ENCODE data around the gene PER2. TPM values are rescaled to one million over a fixed set of nuclear protein-coding genes. Genes with fewer than 3 reads are reported as not detected.
A peak's percentile ranks its signal among the peaks of the same experiment; 100 is the strongest.

Gene PER2
- polyA plus RNA-seq, 1 donor: 13.5 TPM

GRCh38 chr2:238295144-238296112 is 7.0 kb upstream of the PER2 start:
- H3K36me3 ChIP-seq (ENCODE audit: control insufficient read depth, insufficient read depth, low read length): no peaks in the 10 kb centered on the region
- no peak overlapping the region for H3K4me3 ChIP-seq (ENCODE audit: low read length)
- peaks cover 35% of the 10 kb centered on the region for H3K4me1 ChIP-seq (ENCODE audit: control insufficient read depth, insufficient read depth, low read length)
- WGBS (ENCODE audit: insufficient coverage, low lambda C conversion rate): 83% methylated on average over 1 of the region's 21 CpGs
- no peak for DNase-seq
- H3K9me3 ChIP-seq (ENCODE audit: control insufficient read depth, low read depth, low read length): no peaks in the 10 kb centered on the region
- no peaks in the 10 kb centered on the region for H3K27me3 ChIP-seq (ENCODE audit: control insufficient read depth, insufficient read depth, low read length)
- no peak overlapping the region for H3K27ac ChIP-seq (ENCODE audit: low read length)

GRCh38 chr2:238294393-238295143 is 6.2 kb upstream of the PER2 start:
- DNase-seq: peak; percentile 61 to 84

DNA sequence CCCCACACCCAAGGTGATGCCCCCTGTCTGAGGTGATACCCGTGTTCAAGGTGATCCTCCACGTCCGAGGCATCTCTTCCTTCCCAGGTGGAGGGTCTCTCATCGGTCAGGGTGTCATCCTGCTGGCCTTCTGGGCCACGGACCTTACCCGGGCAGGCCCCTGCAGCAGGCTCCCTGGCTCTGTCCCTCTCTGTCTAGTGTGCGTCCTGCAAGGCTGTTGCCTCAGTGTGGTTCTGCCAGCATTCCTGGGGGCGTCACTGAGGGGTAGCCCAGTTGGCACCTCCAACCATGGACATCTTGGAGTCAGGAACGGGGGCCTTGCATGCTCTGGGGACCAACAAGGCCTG is 5.6 kb upstream of the PER2 start:
- Histone ChIP-seq H3K4me3 (ENCODE audit: low read length) (no peak overlapping the region), H3K9me3 (ENCODE audit: control insufficient read depth, low read depth, low read length) (no peaks in the 10 kb centered on the region), H3K4me1 (ENCODE audit: control insufficient read depth, insufficient read depth, low read length) (peaks cover 35% of the 10 kb centered on the region), H3K27ac (ENCODE audit: low read length) (peak overlapping the region; percentile 2), H3K36me3 (ENCODE audit: control insufficient read depth, insufficient read depth, low read length) (no peaks in the 10 kb centered on the region), H3K27me3 (ENCODE audit: control insufficient read depth, insufficient read depth, low read length) (no peaks in the 10 kb centered on the region)
- DNase-seq: no peak
- no CpG with 5 or more reads among the region's 9 CpGs for WGBS (ENCODE audit: insufficient coverage, low lambda C conversion rate)

More at GRCh38 chr2:238294393-238295143, 6.2 kb upstream of the PER2 start:
- Histone ChIP-seq H3K9me3 (ENCODE audit: control insufficient read depth, low read depth, low read length) (no peaks in the 10 kb centered on the region), H3K36me3 (ENCODE audit: control insufficient read depth, insufficient read depth, low read length) (no peaks in the 10 kb centered on the region), H3K4me1 (ENCODE audit: control insufficient read depth, insufficient read depth, low read length) (peaks cover 33% of the 10 kb centered on the region), H3K27ac (ENCODE audit: low read length) (peak overlapping the region; percentile 2), H3K27me3 (ENCODE audit: control insufficient read depth, insufficient read depth, low read length) (no peaks in the 10 kb centered on the region), H3K4me3 (ENCODE audit: low read length) (no peak overlapping the region)
- WGBS (ENCODE audit: insufficient coverage, low lambda C conversion rate): no CpG with 5 or more reads among the region's 17 CpGs

DNA sequence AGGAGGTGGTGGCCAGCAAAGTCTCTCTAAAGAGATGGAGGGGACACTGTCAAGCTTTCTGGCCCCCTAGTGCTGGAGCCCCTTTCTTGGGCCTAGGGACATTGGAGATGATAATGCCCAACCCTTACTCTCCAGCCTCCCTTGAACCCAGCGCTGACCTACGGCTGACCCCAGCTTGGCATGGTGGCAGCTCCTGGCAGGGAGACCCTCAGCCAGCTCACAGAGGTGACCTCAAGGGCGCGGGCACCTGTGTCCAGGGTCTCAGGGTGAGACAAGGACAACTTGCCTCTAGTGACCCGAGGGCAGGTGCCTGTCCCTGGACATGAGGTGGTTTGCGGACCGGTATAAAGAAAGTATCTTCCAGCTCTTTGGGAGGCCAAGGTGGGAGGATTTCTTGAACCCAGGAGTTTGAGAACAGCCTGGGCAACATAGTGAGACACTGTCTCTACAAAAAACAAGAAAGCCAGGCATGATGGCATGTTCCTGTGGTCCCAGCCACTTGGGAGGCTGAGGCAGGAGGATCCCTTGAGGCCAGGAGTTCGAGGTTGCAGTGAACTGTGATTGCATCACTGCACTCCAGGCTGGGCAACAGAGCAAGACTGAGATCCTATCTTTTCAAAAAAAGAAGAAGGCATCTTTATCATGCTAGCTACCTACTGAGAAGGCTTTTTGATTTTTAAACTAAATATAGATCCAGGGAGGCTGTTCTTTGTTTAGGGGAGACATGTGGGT is 3.3 kb upstream of the PER2 start:
- Histone ChIP-seq H3K36me3 (ENCODE audit: control insufficient read depth, insufficient read depth, low read length) (no peaks in the 10 kb centered on the region), H3K4me3 (ENCODE audit: low read length) (no peak overlapping the region), H3K4me1 (ENCODE audit: control insufficient read depth, insufficient read depth, low read length) (peaks cover 39% of the 10 kb centered on the region), H3K27me3 (ENCODE audit: control insufficient read depth, insufficient read depth, low read length) (no peaks in the 10 kb centered on the region), H3K9me3 (ENCODE audit: control insufficient read depth, low read depth, low read length) (no peaks in the 10 kb centered on the region), H3K27ac (ENCODE audit: low read length) (no peak overlapping the region)
- no CpG with 5 or more reads among the region's 8 CpGs for WGBS (ENCODE audit: insufficient coverage, low lambda C conversion rate)
- DNase-seq: no peak

GRCh38 chr2:238290715-238291549 is 2.5 kb upstream of the PER2 start:
- H3K27ac ChIP-seq (ENCODE audit: low read length): peak overlapping the region; percentile 25
- DNase-seq: no peak
- H3K9me3 ChIP-seq (ENCODE audit: control insufficient read depth, low read depth, low read length): no peaks in the 10 kb centered on the region
- H3K36me3 ChIP-seq (ENCODE audit: control insufficient read depth, insufficient read depth, low read length): no peaks in the 10 kb centered on the region
- no peaks in the 10 kb centered on the region for H3K27me3 ChIP-seq (ENCODE audit: control insufficient read depth, insufficient read depth, low read length)
- no peak overlapping the region for H3K4me3 ChIP-seq (ENCODE audit: low read length)
- WGBS (ENCODE audit: insufficient coverage, low lambda C conversion rate): no CpG with 5 or more reads among the region's 5 CpGs
- peaks cover 47% of the 10 kb centered on the region for H3K4me1 ChIP-seq (ENCODE audit: control insufficient read depth, insufficient read depth, low read length)

DNA sequence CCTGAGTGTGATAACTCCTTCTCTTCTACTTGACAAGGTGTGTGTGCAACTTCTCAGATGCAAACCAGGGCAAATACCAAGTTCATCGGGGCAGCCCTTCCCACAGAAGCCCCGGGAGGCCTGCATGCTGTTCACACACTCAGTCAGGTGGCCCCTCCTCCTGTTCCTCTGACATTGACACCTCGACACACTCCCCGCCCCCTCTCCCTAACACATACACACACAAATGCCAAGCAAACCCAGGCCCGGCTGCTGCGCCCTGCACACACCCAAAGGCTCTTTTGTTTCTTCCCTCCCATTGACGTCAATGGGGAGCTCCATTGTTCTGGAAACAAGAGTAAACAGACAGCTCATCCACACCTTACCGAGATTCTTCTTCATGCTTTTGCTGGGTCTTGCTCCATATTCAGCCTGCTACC is 1.7 kb upstream of the PER2 start:
- DNase-seq: peak; percentile 80 to 88
- H3K4me3 ChIP-seq (ENCODE audit: low read length): no peak overlapping the region
- WGBS (ENCODE audit: insufficient coverage, low lambda C conversion rate): no CpG with 5 or more reads among the region's 8 CpGs
- no peaks in the 10 kb centered on the region for H3K36me3 ChIP-seq (ENCODE audit: control insufficient read depth, insufficient read depth, low read length)
- no peaks in the 10 kb centered on the region for H3K9me3 ChIP-seq (ENCODE audit: control insufficient read depth, low read depth, low read length)
- no peaks in the 10 kb centered on the region for H3K27me3 ChIP-seq (ENCODE audit: control insufficient read depth, insufficient read depth, low read length)
- peak overlapping the region; percentile 71 for H3K27ac ChIP-seq (ENCODE audit: low read length)
- peaks cover 56% of the 10 kb centered on the region for H3K4me1 ChIP-seq (ENCODE audit: control insufficient read depth, insufficient read depth, low read length)

DNA sequence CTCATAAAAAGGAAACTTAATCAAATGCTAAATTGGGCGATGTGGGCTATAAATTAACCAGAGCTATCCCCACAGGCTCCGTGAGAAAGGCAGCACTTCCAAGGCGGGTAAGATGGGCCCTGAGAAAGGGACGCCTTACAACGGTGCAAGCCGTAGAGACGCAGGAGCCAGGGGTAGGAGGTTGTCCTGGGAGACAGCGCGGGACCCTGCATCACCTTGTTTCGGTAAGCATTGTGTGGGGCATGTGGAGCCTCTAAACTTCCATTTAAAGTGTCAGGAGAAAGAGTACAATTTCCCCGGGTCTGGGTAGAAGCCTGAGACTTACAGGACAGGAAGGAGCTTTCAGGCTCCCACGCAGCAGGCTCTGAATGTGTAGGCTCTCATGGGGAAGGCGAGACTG is 1.2 kb upstream of the PER2 start:
- Histone ChIP-seq H3K9me3 (ENCODE audit: control insufficient read depth, low read depth, low read length) (no peaks in the 10 kb centered on the region), H3K27me3 (ENCODE audit: control insufficient read depth, insufficient read depth, low read length) (no peaks in the 10 kb centered on the region), H3K27ac (ENCODE audit: low read length) (peak overlapping the region; percentile 71), H3K4me1 (ENCODE audit: control insufficient read depth, insufficient read depth, low read length) (peaks cover 56% of the 10 kb centered on the region), H3K36me3 (ENCODE audit: control insufficient read depth, insufficient read depth, low read length) (no peaks in the 10 kb centered on the region), H3K4me3 (ENCODE audit: low read length) (peak overlapping the region; percentile 56)
- DNase-seq: peak in 1 of 2 donors; percentile 27
- no CpG with 5 or more reads among the region's 13 CpGs for WGBS (ENCODE audit: insufficient coverage, low lambda C conversion rate)

DNA sequence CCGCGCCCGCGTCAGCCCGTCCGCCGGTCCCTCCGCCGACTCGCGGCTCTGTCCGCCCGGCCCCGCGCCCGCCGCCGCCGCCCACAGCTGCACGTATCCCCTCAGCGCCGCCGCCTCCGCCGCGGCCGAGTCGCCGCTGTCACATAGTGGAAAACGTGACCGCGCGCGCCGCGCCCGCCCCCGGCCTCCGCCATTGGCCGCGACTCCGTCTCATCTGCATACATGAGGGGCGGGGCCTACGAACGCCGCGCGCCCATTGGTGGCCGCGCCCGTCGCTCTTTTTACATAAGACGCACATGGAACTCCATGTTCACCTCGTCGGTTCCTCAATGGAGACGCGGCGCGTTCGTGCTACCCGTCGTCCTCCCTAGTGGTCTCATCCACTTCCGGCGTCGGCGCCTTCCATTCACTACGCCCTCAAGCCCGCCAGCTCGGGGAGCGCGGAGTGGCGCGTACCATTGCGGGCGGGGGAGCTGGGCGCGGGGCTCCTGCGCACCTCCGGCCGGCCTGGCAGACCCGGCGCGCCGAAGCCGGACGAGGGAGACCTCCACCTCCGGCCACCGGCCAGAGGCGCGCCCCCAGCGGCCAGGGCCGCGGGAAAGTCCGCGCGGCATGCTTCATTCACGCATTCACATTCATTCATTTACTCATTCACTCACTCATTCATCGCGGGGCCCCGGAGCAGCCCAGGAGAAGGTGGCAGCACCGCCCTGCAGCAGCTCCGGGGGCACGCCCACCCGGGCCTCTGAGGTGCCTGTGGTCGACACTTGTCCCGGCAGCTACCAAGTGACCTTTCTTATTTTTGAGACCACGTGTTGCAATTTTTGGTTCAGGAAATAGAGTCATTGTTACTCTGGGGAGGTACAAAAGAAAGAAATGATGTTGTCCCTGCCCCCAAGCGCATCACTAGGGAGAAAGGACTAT is 502 bp upstream of the PER2 start:
- peaks cover 56% of the 10 kb centered on the region for H3K4me1 ChIP-seq (ENCODE audit: control insufficient read depth, insufficient read depth, low read length)
- DNase-seq: peak; percentile 98 to 99
- 8% methylated on average over 2 of the region's 108 CpGs for WGBS (ENCODE audit: insufficient coverage, low lambda C conversion rate)
- no peaks in the 10 kb centered on the region for H3K36me3 ChIP-seq (ENCODE audit: control insufficient read depth, insufficient read depth, low read length)
- no peaks in the 10 kb centered on the region for H3K9me3 ChIP-seq (ENCODE audit: control insufficient read depth, low read depth, low read length)
- peak overlapping the region; percentile 56 for H3K4me3 ChIP-seq (ENCODE audit: low read length)
- no peaks in the 10 kb centered on the region for H3K27me3 ChIP-seq (ENCODE audit: control insufficient read depth, insufficient read depth, low read length)
- peak overlapping the region; percentile 71 for H3K27ac ChIP-seq (ENCODE audit: low read length)
